ENCODE data around the gene NPHP4.

GRCh38 chr1:5877683-5878530 is 114.3 kb downstream of the NPHP4 start:
- TF ChIP-seq CTCF (IDR thresholded peaks at IDR 0.05 in 2 of 3, conservative IDR thresholded peaks at IDR 0.05 in 1 of 3; ENCODE audit: borderline replicate concordance in 1 of 3, insufficient read depth in 1 of 3, low read depth in 2 of 3, low read length in 2 of 3), result no peak
- TF ChIP-seq ZNF274 (IDR thresholded peaks at IDR 0.05; ENCODE audit: low read depth, low read length), result no peak
- no peak for TF ChIP-seq ZFX (IDR thresholded peaks at IDR 0.05)
